Keratinocyte (primary cell): ENCODE data around the gene SUMO1. TPM values are rescaled to one million over a fixed set of nuclear protein-coding genes. Genes with fewer than 3 reads are reported as not detected.

ENCODE experiments used
- DNase-seq: peaks from one replicate; pipeline ENCODE4 v3.0.0-alpha.2; 2011; ENCODE audit warnings: low read depth, missing footprints, low spot score
- FAIRE-seq: peaks from 2 replicates; lab custom pipeline; 2011; peaks lifted over from hg19 to GRCh38; lab: Jason Lieb, UNC
- H2AFZ ChIP-seq: 2 replicates; pipeline ENCODE4 v1.6.0; 2012; ENCODE audit warnings: low read length, control low read depth, inconsistent platforms; ENCODE audit not compliant: control insufficient read depth
- H3K27ac ChIP-seq: 2 replicates; pipeline ENCODE4 v1.5.1; 2011; ENCODE audit warnings: low read length; ENCODE audit not compliant: control insufficient read depth, insufficient read depth
- H3K27me3 ChIP-seq: 3 replicates; pipeline ENCODE4 v1.6.0; 2011; ENCODE audit warnings: low read length; ENCODE audit not compliant: control insufficient read depth, insufficient read depth; ENCODE audit errors: extremely low read depth
- H3K36me3 ChIP-seq, 2 experiments: 2 replicates in 1 of 2; 3 replicates in 1 of 2; pipeline ENCODE4 v1.5.1; 2011; ENCODE audit warnings: low read length in 2 of 2, mild to moderate bottlenecking in 1 of 2; ENCODE audit not compliant: control insufficient read depth in 2 of 2, insufficient read depth in 2 of 2; ENCODE audit errors: extremely low read depth in 1 of 2
- H3K4me1 ChIP-seq: 3 replicates; pipeline ENCODE4 v1.5.1; 2011; ENCODE audit warnings: low read length; ENCODE audit not compliant: control insufficient read depth, insufficient read depth; ENCODE audit errors: extremely low read depth
- H3K4me2 ChIP-seq: 3 replicates; pipeline ENCODE4 v1.6.0; 2011; ENCODE audit warnings: low read depth, low read length; ENCODE audit not compliant: control insufficient read depth, insufficient read depth; ENCODE audit errors: extremely low read depth
- H3K4me3 ChIP-seq, 3 experiments: fragments of 200-600 bp in 1 of 3; sonication (generic) in 1 of 3; 2 replicates in 2 of 3; 3 replicates in 1 of 3; pipeline ENCODE4 v1.5.1; 2011 to 2016; ENCODE audit warnings: low read length in 3 of 3, mild to moderate bottlenecking in 3 of 3, control low read depth in 2 of 3, inconsistent platforms in 1 of 3, low read depth in 1 of 3, mixed read lengths in 1 of 3, mixed run types in 1 of 3, moderate library complexity in 1 of 3; ENCODE audit not compliant: control insufficient read depth in 2 of 3, insufficient read depth in 2 of 3; ENCODE audit errors: extremely low read depth in 1 of 3
- H3K79me2 ChIP-seq: 2 replicates; pipeline ENCODE4 v1.6.0; 2012; ENCODE audit warnings: low read length; ENCODE audit not compliant: control insufficient read depth, insufficient read depth
- H3K9ac ChIP-seq: 3 replicates; pipeline ENCODE4 v1.6.0; 2011; ENCODE audit warnings: low read length; ENCODE audit not compliant: control insufficient read depth, insufficient read depth; ENCODE audit errors: extremely low read depth
- H3K9me1 ChIP-seq: 3 replicates; pipeline ENCODE4 v1.6.0; 2011; ENCODE audit warnings: low read length; ENCODE audit not compliant: control insufficient read depth, insufficient read depth; ENCODE audit errors: extremely low read depth
- H3K9me3 ChIP-seq: 2 replicates; pipeline ENCODE4 v1.5.1; 2012; ENCODE audit warnings: low read depth, low read length; ENCODE audit not compliant: control insufficient read depth
- H4K20me1 ChIP-seq: 3 replicates; pipeline ENCODE4 v1.6.0; 2011; ENCODE audit warnings: low read length; ENCODE audit not compliant: control insufficient read depth, insufficient read depth; ENCODE audit errors: extremely low read depth
- EZH2 ChIP-seq: IDR thresholded peaks from one replicate; pipeline ENCODE4 v1.6.1; 2012; ENCODE audit warnings: inconsistent platforms, mild to moderate bottlenecking, low read length, moderate library complexity
- dilution Hi-C: fragments of 300-500 bp; cut with MboI; formaldehyde crosslinking; loops from one replicate; pipeline ENCODE4 v1.7.0; 2020; ENCODE audit warnings: low sequenced_read_pairs; ENCODE audit not compliant: extremely low pct_ligation_motif_present
- polyA plus RNA-seq, 5 experiments: library from polyadenylated mRNA; depleted of rRNA in 3 of 5; stranded (reverse) in 3 of 5; stranded (forward) in 1 of 5; unstranded in 1 of 5; fragments of >200 nt; gene quantifications; 1 replicate in 1 of 5; 2 replicates in 3 of 5; 3 replicates in 1 of 5; pipeline versions ENCODE4 v1.2.1 to v1.2.3, GENCODE V29; 2011 to 2012; ENCODE audit warnings: missing spikeins in 2 of 5, low read depth in 1 of 5, low replicate concordance in 1 of 5
- TF ChIP-seq, protein P1 (sequence below), 3 experiments: IDR thresholded peaks in 1 of 3; conservative IDR thresholded peaks in 1 of 3; optimal IDR thresholded peaks in 1 of 3; 2 replicates in 2 of 3; 3 replicates in 1 of 3; pipeline versions ENCODE3 to v1.5.1; 2011; ENCODE audit warnings: low read length in 3 of 3, mild to moderate bottlenecking in 3 of 3, moderate library complexity in 2 of 3, control low read depth in 1 of 3, inconsistent platforms in 1 of 3; ENCODE audit not compliant: insufficient read depth in 2 of 3; ENCODE audit errors: extremely low read depth in 1 of 3

Gene SUMO1
- polyA plus RNA-seq, 1 donor (not counting 4 experiments of a cell fraction or from before 2014, with no cell fraction given), result 179 TPM

DNA sequence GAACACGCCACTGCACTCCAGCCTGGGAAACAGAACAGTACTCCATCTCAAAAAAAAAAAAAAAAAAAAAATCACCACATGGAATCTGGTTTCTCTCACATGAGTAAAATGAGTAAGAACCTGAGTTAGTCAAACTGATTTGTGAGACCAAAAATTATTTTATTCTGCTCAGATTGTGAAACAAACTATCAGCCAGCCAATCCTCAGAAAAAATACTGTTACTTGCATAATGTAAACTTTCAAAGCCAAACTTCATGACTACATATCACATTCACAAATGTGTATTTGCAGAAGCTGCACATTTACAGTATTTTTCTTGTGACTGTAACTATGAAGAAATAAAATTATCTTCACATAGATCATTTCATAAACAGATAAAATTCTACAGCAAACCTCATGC lies 23.2 kb downstream of the SUMO1 start:
- Histone ChIP-seq H3K4me1 (no peaks in the 10 kb centered on the region), H4K20me1 (no peaks in the 10 kb centered on the region), H3K27ac (no peak overlapping the region), H3K27me3 (no peaks in the 10 kb centered on the region), H3K79me2 (peaks cover 15% of the 10 kb centered on the region), H3K9me1 (no peaks in the 10 kb centered on the region), H3K9ac (no peak overlapping the region), H3K36me3 (no peaks in the 10 kb centered on the region), H3K9me3 (no peaks in the 10 kb centered on the region), H3K4me2 (no peak overlapping the region), H3K4me3 (no peak overlapping the region), H2AFZ (no peak overlapping the region)
- DNase-seq (no peak), FAIRE-seq (no peak)
- TF ChIP-seq, protein P1, sequence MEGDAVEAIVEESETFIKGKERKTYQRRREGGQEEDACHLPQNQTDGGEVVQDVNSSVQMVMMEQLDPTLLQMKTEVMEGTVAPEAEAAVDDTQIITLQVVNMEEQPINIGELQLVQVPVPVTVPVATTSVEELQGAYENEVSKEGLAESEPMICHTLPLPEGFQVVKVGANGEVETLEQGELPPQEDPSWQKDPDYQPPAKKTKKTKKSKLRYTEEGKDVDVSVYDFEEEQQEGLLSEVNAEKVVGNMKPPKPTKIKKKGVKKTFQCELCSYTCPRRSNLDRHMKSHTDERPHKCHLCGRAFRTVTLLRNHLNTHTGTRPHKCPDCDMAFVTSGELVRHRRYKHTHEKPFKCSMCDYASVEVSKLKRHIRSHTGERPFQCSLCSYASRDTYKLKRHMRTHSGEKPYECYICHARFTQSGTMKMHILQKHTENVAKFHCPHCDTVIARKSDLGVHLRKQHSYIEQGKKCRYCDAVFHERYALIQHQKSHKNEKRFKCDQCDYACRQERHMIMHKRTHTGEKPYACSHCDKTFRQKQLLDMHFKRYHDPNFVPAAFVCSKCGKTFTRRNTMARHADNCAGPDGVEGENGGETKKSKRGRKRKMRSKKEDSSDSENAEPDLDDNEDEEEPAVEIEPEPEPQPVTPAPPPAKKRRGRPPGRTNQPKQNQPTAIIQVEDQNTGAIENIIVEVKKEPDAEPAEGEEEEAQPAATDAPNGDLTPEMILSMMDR (optimal IDR thresholded peaks at IDR 0.05 in 1 of 3, IDR thresholded peaks at IDR 0.05 in 1 of 3, conservative IDR thresholded peaks at IDR 0.05 in 1 of 3; ENCODE audit: extremely low read depth in 1 of 3, insufficient read depth in 2 of 3, low read length in 3 of 3), result no peak
- no peak for TF ChIP-seq EZH2
- dilution Hi-C loops, result no loop called here

GRCh38 chr2:202208526-202208925 lies 29.9 kb downstream of the SUMO1 start:
- no peak overlapping the region for H2AFZ ChIP-seq
- H4K20me1 ChIP-seq, result no peaks in the 10 kb centered on the region
- H3K4me2 ChIP-seq, result no peak overlapping the region
- H3K79me2 ChIP-seq, result no peaks in the 10 kb centered on the region
- H3K9ac ChIP-seq, result no peak overlapping the region
- dilution Hi-C loops, result no loop called here
- DNase-seq (no peak), FAIRE-seq (no peak)
- peaks cover 0 to 4% of the 10 kb centered on the region in 2 experiments for H3K36me3 ChIP-seq
- H3K4me3 ChIP-seq, result no peak overlapping the region
- H3K4me1 ChIP-seq, result no peaks in the 10 kb centered on the region
- H3K9me3 ChIP-seq, result no peaks in the 10 kb centered on the region
- H3K27ac ChIP-seq, result no peak overlapping the region
- TF ChIP-seq, protein P1 (optimal IDR thresholded peaks at IDR 0.05 in 1 of 3, IDR thresholded peaks at IDR 0.05 in 1 of 3, conservative IDR thresholded peaks at IDR 0.05 in 1 of 3; ENCODE audit: extremely low read depth in 1 of 3, insufficient read depth in 2 of 3, low read length in 3 of 3), result no peak
- TF ChIP-seq EZH2, result no peak
- no peaks in the 10 kb centered on the region for H3K27me3 ChIP-seq
- H3K9me1 ChIP-seq, result no peaks in the 10 kb centered on the region
